Measurements from ENCODE around the gene PLOD3. TPM values are rescaled to one million over a fixed set of nuclear protein-coding genes. Genes with fewer than 3 reads are reported as not detected.

PLOD3 gene
- total and polyA plus RNA-seq, 2 of the 8 experiments (the other 6 are each of a cell fraction or from before 2014, with no cell fraction given), result 28.4 to 47.2 TPM

GRCh38 chr7:101241443-101242349, 24.3 kb upstream of the PLOD3 start (continued):
- TF ChIP-seq SAP30 (IDR thresholded peaks at IDR 0.05; ENCODE audit: insufficient read depth, insufficient replicate concordance, low read length) (no peak), ZNF274 (IDR thresholded peaks at IDR 0.05; ENCODE audit: borderline replicate concordance, extremely low read depth, low read length) (no peak), SIX5 (IDR thresholded peaks at IDR 0.05; ENCODE audit: low read depth, low read length) (no peak), RAD21 (IDR thresholded peaks at IDR 0.05 in 1 of 2, conservative IDR thresholded peaks at IDR 0.05 in 1 of 2; ENCODE audit: low read depth in 2 of 2, low read length in 2 of 2) (no peak), FOSL1 (IDR thresholded peaks at IDR 0.05; ENCODE audit: insufficient read depth, low read depth, low read length) (no peak), RNF2 (IDR thresholded peaks at IDR 0.05; ENCODE audit: borderline replicate concordance, low read depth, low read length, missing control alignments, poor library complexity, severe bottlenecking) (no peak), E2F6 (IDR thresholded peaks at IDR 0.05) (no peak)
